NCI-H774 (cell line): ENCODE results near the gene GKN1.
"Not testable (repeated sequence)": the region's sequence is repeated elsewhere in the genome, so short reads cannot be mapped to it uniquely, and the experiment has no call there.

ENCODE experiments used
- DNase-seq: peaks from one replicate; lab custom pipeline; 2025; lab: John Stamatoyannopoulos, UW

The GKN1 gene

GRCh38 chr2:68974251-68974650 lies at the start of gene GKN1:
Gene GKN1, plus strand, starts transcription at chr2:68974636. Its CDS starts 42 bp downstream, at chr2:68974678.
- DNase-seq, result no peak

GRCh38 chr2:68925295-68925896 lies 49.0 kb upstream of the GKN1 start:
- DNase-seq, result no peak

GRCh38 chr2:68926796-68927195 lies 47.6 kb upstream of the GKN1 start:
- no peak for DNase-seq

- DNase-seq, result no peak
Measured at GRCh38 chr2:68931149-68931711, 43.2 kb upstream of the GKN1 start.

GRCh38 chr2:68931799-68932198 lies 42.6 kb upstream of the GKN1 start:
- DNase-seq, result no peak

GRCh38 chr2:68932402-68932801 lies 42.0 kb upstream of the GKN1 start:
- DNase-seq, result no peak

- no peak for DNase-seq
Measured at GRCh38 chr2:68934021-68934420, 40.4 kb upstream of the GKN1 start.

- DNase-seq, result no peak
Measured at GRCh38 chr2:68935471-68935870, 39.0 kb upstream of the GKN1 start.

GRCh38 chr2:68936427-68936826 lies 38.0 kb upstream of the GKN1 start:
- DNase-seq, result no peak

- no peak for DNase-seq
Measured at GRCh38 chr2:68936889-68937288, 37.5 kb upstream of the GKN1 start.

- DNase-seq, result no peak
Measured at GRCh38 chr2:68937346-68938055, 36.9 kb upstream of the GKN1 start.

GRCh38 chr2:68938938-68939337 lies 35.5 kb upstream of the GKN1 start:
- no peak for DNase-seq

- DNase-seq, result no peak
Measured at GRCh38 chr2:68939962-68940361, 34.5 kb upstream of the GKN1 start.

- DNase-seq, result no peak
Measured at GRCh38 chr2:68940369-68940768, 34.1 kb upstream of the GKN1 start.

GRCh38 chr2:68942827-68943226 lies 31.6 kb upstream of the GKN1 start:
- DNase-seq, result no peak

- DNase-seq, result peak; percentile 63
Measured at GRCh38 chr2:68943581-68944568, 30.6 kb upstream of the GKN1 start.

- peak; percentile 90 for DNase-seq
Measured at GRCh38 chr2:68946117-68946516, 28.3 kb upstream of the GKN1 start.

GRCh38 chr2:68948710-68949109 lies 25.7 kb upstream of the GKN1 start:
- DNase-seq, result no peak

- no peak for DNase-seq
Measured at GRCh38 chr2:68951899-68952298, 22.5 kb upstream of the GKN1 start.

- DNase-seq, result no peak
Measured at GRCh38 chr2:68952887-68953521, 21.4 kb upstream of the GKN1 start, which contains the start of gene GKN2. Gene GKN2, minus strand, starts transcription at chr2:68952893. Its CDS starts 32 bp downstream, at chr2:68952861.

GRCh38 chr2:68955432-68955831 lies 19.0 kb upstream of the GKN1 start:
- DNase-seq, result not testable (repeated sequence)

GRCh38 chr2:68959001-68959400 lies 15.4 kb upstream of the GKN1 start:
- no peak for DNase-seq
